PC-3 (cell line): ENCODE data around the gene KIAA0930.

Source experiments
- EZH2 ChIP-seq: fragments of 300-600 bp; sonication (generic); IDR thresholded peaks from one replicate; pipeline ENCODE4 v1.6.1; 2017; ENCODE audit warnings: antibody characterized with exemption, mild to moderate bottlenecking, low read length; ENCODE audit not compliant: unreplicated experiment
- EZH2phosphoT487 ChIP-seq: fragments of 300-600 bp; sonication (generic); IDR thresholded peaks from 2 replicates; pipeline ENCODE4 v1.6.1; 2018; ENCODE audit warnings: mild to moderate bottlenecking, antibody characterized with exemption, low read length, borderline replicate concordance
- TF ChIP-seq, protein P1 (sequence below): fragments of 300-600 bp; sonication (generic); conservative IDR thresholded peaks from 2 replicates; pipeline ENCODE4 v1.5.1; 2017; ENCODE audit warnings: antibody characterized with exemption, low read depth, mild to moderate bottlenecking, low read length

DNA sequence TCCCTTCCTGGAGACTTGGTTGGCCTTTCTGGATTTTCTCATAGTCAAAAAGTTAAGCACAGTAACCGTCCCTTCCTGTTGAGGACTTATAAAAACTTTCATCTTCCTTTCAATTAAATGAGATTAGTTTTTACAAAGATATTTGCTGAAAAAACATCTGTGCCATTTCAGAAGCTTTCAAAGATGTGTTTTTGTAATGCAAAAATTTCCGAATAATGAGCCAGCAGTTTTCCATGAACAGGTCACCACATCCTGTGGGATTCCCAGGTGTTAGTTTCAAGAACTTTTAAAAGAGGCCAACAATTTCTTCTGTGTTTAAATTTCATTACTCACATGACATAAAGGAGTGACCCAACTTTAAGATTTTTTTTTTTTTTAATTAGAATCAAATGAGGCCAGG lies 58.9 kb downstream of the KIAA0930 start:
- TF ChIP-seq, protein P1, sequence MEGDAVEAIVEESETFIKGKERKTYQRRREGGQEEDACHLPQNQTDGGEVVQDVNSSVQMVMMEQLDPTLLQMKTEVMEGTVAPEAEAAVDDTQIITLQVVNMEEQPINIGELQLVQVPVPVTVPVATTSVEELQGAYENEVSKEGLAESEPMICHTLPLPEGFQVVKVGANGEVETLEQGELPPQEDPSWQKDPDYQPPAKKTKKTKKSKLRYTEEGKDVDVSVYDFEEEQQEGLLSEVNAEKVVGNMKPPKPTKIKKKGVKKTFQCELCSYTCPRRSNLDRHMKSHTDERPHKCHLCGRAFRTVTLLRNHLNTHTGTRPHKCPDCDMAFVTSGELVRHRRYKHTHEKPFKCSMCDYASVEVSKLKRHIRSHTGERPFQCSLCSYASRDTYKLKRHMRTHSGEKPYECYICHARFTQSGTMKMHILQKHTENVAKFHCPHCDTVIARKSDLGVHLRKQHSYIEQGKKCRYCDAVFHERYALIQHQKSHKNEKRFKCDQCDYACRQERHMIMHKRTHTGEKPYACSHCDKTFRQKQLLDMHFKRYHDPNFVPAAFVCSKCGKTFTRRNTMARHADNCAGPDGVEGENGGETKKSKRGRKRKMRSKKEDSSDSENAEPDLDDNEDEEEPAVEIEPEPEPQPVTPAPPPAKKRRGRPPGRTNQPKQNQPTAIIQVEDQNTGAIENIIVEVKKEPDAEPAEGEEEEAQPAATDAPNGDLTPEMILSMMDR: no peak
- TF ChIP-seq EZH2 (no peak), EZH2phosphoT487 (no peak)
